GM19324 (cell line): Measurements from ENCODE around the gene SLC25A13.
"Not testable (repeated sequence)": the region's sequence is repeated elsewhere in the genome, so short reads cannot be mapped to it uniquely, and the experiment has no call there.

ENCODE experiments used
- ATAC-seq: cut with Tn5 transposase; IDR thresholded peaks from one replicate; pipeline ENCODE4 v1.9.1; 2021; ENCODE audit warnings: mild to moderate bottlenecking, moderate library complexity; ENCODE audit not compliant: unreplicated experiment, low FRiP score

The SLC25A13 gene

DNA sequence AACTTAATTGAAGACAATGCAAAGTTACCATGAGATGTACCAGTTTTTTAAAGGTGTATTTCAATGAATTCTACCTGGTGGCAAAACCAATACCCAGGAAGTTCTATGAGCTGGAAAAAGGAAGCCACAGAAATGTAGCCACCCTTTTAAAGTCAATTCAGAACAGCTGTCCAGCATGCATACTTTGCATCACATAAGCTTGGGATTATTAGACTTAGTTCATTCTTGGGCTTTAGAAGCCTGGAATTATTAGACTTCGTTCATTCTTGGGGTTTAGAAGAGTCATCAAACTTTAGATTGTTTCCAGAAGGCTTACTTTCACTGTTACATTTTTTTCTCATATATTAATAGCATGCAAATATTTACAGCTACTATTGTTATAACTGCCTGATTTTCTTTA lies 20.9 kb downstream of the SLC25A13 start:
- ATAC-seq = no peak

DNA sequence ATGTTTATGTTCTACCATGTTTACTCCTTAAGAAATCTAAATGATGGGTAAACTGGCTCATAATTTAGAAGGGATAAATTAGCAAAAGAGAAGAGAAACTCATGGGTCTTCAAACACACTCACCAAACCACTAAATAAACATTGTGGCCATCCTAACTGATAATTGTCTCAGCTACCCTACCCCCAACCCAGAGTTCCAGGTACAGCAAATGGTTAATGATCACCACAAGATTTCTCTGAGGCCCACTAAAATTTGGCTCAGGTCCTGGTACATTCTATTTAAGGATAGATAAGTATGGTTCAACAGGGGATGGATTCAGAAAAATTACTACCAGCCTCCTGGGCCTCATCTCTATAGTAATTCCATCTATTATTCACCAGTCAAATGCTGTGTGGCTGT lies 21.4 kb downstream of the SLC25A13 start:
- no peak for ATAC-seq

DNA sequence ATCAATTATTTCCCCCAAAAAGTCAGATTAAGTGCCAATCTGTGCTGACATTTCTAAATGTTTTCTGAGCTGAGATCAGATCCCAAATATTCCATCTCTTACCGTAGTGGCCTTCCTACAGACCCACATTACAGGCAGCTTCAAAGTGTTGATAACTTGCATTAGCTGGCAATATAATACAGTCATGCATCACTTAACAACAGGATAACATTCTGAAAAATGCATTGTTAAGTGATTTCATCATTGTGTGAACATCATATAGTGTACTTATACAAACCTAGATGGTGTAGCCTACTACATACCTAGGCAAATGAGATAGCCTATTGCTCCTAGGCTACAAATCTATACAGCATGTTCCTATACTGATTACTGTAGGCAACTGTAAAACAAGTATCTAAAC lies 22.4 kb downstream of the SLC25A13 start:
- no peak for ATAC-seq

GRCh38 chr7:96297876-96298275 lies 24.0 kb downstream of the SLC25A13 start:
- no peak for ATAC-seq

- ATAC-seq = not testable (repeated sequence)
Observed at GRCh38 chr7:96297446-96297845, 24.5 kb downstream of the SLC25A13 start.

- ATAC-seq = not testable (repeated sequence)
Observed at GRCh38 chr7:96293911-96294310, 28.0 kb downstream of the SLC25A13 start.

DNA sequence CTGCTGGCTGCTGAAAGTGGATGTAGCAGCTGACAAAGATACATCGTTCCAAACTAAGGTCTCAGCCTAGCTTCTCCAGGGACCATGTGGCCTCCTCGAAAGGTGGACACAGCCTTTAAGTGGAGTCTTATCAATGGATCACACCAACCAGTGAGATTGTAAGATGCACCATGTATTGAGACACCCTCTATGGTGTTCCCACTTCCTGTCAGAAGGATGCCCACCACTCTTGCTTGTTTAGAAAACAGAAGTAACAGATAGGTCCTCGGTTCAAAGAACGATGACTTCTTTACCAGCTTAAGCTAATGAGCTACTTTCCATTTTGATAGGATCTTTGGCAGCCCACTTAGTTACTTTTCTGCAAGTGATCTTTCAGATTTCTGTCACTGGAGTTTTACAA lies 34.3 kb downstream of the SLC25A13 start:
- ATAC-seq = no peak

DNA sequence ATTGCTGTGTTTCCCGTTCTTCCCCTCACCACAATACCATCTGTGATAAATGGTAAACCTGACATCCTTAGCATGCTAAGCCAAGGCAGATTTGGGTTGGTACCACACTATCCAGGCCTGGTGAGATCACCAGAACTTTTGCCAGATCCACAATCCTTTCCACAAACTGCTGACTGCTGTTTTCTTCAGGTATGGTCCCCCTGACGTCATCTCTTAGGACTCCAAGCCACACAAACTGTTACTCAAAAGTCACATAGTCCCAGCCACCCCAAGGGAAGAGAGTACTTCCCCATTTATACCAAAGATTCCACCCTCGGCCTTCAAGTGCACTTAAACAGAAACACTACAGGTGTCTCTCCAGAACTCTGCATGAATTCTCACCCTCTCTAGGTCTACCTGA lies 34.8 kb downstream of the SLC25A13 start:
- ATAC-seq = no peak

GRCh38 chr7:96285579-96285978 lies 36.3 kb downstream of the SLC25A13 start:
- peak; percentile 85 for ATAC-seq

GRCh38 chr7:96284835-96285234 lies 37.1 kb downstream of the SLC25A13 start:
- ATAC-seq = no peak

DNA sequence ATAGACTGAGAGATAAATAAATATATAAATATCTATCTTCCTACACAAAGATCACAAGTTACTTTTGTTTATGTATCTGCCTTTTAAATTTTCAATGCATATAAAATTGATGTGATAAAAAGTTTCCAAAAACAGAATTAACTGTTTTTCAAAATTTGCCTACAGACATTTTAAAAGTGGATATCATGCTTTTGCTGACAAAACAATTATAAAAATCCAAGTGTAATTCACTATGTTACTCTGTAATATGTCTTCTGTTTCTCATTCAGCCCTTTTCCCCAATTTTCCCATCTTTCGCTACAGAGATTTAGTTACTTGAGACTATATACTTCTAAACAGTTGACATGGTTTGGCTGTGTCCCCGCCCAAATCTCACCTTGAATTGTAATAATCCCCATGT lies 37.7 kb downstream of the SLC25A13 start:
- no peak for ATAC-seq

- no peak for ATAC-seq
Observed at GRCh38 chr7:96282835-96283234, 39.1 kb downstream of the SLC25A13 start.

DNA sequence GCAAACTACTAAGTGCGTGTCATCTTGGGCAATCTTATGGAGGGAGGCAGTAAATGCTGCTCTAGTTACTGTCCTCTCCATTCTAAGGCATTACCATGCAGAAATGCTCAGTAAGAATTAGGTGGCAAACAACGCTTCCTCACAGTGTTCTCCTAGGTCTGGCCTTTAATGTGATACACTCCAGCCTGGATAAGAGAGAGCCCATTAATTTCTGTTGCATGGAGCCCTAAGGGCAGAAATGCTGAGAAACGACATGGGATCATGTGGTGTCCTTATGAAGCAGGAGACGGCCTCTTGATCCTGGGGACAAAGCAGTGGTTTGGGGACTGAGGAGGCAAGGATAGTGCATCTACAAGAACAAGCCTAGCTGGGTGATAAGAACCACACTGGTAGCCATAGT lies 44.0 kb downstream of the SLC25A13 start:
- no peak for ATAC-seq

GRCh38 chr7:96276019-96276418 lies 45.9 kb downstream of the SLC25A13 start:
- ATAC-seq = no peak

DNA sequence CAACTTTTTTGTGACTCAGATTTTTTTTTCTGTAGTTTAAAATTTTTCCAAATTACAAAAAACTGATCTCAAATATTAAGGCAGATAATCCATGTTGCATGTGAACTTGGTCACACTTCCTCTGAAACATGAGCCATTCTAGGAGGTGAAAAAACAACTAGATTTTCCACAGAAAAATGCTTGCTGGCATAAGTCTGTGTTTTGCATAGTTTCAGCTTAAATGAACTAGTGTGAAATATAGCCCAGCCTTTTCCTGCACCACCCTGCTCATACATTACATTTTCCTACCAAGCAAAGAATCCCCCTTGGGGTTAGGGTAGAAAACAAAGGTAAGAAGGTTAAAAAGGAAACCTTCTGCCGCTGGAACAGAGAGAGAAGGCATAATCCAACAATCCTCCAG lies 48.2 kb downstream of the SLC25A13 start:
- ATAC-seq = no peak

- ATAC-seq = no peak
Observed at GRCh38 chr7:96269246-96269994, 52.5 kb downstream of the SLC25A13 start.

DNA sequence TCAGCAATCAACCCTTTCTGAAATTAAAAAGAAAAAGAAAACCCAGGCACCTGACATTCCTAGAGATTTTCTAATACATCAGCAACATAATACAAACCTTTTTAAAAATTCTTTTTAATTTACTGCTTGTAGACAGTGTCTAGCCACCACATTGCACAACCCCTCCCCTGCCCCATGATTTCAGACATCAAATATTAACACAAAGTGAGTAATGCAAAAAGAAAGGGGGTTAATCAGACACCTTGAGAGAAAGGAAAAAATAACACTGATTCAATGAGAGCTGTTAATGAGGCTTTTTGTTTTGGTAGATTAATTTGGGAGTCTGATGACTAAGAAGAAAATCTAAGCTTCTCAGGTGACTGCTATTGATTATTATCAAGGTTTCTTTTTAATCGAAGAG lies 55.3 kb downstream of the SLC25A13 start:
- ATAC-seq = no peak

- no peak for ATAC-seq
Observed at GRCh38 chr7:96266015-96266414, 55.9 kb downstream of the SLC25A13 start.

- ATAC-seq = no peak
Observed at GRCh38 chr7:96253964-96254363, 67.9 kb downstream of the SLC25A13 start.

DNA sequence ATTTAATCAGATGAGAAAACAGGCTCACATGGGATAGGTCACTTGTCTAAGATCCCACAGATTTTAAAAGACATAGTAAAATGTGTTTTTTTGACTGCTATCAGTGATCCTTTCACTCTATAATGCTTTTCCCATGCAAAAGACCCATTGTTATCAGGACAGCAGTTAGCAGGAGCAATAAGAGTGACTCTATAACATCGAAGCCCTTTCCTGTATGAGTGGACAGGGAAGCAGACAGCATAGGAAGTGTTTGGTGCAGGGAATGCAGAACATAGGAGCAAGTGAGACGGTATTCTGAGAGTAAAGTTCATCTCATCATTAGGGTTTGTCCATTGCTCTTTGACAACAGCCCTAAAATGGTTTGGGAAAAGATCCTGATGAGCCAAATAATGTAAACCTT lies 68.5 kb downstream of the SLC25A13 start:
- ATAC-seq = no peak

DNA sequence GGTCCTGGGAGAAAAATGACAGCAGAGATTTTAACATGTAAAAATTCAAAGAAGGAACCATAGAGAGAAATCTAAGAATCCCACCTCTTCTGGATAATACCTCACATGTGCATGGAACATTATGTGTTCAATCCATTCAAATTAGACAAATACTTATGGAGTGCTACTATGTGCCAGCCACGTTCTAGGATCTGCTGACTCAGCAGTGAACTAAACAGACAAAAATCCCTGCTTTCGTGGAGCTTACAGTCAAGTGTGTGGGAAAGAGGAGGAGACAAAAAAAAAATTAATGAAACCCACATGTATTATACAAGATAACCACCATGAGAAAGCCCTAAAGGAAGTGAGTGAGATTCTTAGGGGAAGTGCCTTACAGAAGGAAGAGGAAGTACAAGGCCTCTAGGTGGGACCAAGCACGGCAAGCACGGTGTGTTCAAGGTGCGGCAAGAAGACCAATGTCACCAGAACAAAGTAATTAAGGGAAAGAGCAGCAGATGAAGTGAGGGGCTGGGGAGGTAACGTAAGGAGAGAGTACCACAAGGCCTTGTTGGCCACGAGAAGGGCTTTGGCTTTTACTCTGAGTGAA lies 71.0 kb downstream of the SLC25A13 start:
- ATAC-seq = no peak

- no peak for ATAC-seq
Observed at GRCh38 chr7:96248405-96248804, 73.5 kb downstream of the SLC25A13 start.
